T follicular helper cell (primary cell): ENCODE results near the gene GSTO2.

ENCODE experiments used
- DNase-seq: peaks from one replicate; pipeline ENCODE4 v3.0.0-alpha.2; 2020; ENCODE audit warnings: low read depth

The GSTO2 gene

DNA sequence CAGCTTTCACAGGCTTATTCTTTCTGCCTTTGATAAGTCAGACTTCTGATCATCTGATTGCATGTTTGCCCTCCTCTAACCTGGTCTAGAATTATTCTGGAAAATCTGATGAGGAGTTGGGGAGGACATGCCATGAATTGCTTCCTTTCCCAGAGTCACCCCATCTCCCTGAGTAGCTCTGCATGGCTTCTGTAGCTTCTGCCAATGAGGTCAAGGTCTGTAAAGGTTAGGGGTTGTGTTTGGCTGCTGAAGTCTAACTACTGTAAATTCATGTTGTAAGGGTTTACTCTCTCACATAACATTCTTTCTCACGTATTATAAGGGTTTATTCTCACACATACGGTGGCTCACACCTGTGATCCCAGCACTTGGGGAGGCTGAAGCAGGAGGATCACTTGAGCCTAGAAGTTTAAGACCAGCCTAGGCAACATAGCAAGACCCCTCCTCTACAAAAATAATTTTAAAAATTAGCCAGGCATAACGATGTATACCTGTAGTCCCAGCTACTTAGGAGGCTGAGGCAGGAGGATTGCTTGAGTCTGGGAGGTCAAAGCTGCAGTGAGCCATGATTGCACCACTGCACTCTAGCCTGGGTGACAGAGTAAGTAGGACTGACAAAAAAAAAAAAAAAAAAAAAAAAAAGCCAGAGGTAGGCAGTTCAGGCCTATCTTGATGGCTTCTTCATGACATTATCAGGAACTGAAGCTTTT lies 10.7 kb downstream of the GSTO2 start:
- no peak for DNase-seq

DNA sequence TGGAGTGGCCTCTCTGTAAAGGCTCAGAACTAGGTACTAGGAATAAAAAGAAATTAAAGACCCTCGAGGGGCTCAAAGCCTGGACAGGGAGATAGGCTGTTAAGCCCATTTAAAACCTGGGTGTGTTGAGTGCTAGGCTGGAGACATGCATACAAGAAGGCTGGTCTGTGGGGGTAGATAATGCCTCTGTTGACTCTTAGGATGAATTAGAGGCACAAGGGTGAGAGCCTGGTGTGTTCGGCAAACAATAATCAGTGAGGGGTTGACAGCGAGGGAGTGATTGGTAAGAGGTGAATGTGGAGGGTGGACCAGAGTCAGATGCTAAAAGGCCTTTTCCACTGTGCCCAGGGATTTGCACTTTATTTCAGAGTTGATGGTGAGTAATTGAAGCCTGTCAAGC lies 12.7 kb downstream of the GSTO2 start:
- no peak for DNase-seq

DNA sequence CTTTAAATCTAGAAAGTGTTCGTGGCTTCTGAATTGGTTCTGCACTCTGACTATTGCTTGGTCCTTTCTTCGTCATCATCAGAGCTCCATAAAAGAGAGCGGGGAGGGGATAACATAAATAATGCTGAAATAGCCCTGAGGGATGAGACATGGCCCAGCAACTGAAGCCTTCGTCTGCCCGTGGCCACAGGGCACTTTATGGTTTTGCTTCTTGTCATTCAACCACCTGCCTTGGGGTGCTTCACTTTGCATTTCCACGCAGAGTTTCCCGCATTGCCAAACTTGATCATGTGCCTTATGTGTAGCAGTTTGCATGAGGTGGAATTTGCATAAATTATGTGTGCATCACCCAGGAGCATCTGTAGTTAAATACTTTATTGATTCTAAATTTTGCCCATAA lies 15.9 kb downstream of the GSTO2 start:
- no peak for DNase-seq

DNA sequence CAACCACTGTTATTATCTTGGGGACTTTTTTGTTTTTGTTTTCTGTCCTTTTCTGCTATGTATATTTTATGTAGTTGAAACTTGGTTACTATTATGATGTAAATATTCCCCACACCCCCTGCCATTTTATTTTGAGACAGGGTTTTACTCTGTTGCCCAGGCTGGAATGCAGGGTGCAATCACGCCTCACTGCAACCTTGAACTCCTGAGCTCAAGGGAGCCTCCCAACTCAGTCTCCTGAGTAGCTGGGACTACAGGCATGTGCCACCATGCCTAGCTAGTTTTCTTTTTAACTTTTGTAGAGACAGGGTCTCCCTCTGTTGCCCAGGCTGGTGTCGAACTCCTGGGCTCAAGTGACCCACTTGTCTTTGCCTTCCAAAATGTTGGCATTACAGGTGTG lies 18.0 kb downstream of the GSTO2 start:
- DNase-seq = no peak

DNA sequence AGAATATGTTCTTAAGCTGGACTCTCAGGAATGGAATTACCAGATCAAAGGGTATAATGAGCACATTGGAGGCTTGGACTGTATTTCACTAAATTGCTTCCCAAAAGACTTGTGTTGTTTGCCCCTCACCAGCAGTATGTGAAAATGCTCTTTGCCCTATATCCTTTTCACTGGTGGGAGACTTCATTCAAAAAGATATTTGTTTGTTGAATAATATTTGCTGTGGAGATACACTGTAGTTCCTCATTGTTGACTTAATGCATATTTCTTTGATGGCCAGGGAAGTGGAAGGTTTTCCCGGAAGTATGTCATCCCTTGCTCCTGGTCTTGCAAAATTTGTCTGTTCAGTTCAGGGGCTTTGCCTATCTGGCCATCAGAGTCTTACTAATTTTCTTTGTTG lies 19.4 kb downstream of the GSTO2 start:
- no peak for DNase-seq

DNA sequence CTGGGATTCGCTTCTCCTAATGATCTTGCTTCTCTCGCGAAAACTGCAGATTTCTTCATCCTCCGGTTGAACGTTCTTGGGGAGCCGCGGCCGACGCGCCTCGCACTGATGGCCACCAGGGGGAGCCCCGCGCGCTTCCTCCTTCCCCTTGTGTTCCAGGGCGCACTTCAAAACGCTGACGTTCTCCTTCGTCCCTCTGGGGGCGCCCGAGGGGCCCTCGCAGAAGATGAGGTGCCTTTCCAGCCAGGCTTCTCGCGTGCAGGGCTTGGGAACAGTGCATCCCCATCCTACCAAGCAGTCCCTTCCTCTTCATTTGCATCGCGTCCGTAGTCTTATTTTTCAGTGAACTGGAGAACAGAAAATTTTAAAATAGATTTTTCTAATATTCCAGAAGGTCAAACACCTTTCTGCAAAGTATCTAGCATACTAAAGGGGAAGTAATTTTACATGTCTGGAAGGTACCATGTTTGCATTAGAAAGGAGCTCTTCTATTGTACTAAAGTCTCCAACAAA lies 22.5 kb downstream of the GSTO2 start:
- peak; percentile 79 for DNase-seq

DNA sequence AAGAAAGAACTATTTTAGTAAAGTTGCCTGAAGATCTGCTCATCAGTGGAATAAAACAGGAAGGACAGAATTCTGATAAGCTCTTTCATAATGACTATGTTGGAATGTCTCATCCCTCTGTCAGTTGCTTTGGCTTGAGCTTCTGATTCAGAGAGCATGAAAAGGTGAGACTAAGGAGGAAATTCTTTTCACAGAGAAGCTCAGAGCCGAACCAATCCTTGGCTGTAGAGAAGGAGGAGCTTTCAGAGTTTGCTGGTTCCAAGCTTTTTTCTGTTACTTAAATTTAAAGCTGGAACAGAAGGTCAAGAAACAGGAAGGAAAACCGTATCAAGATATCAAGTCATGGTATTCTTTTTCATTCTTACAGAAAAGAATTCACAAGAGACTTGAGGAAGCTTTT lies 24.0 kb downstream of the GSTO2 start:
- DNase-seq = no peak

DNA sequence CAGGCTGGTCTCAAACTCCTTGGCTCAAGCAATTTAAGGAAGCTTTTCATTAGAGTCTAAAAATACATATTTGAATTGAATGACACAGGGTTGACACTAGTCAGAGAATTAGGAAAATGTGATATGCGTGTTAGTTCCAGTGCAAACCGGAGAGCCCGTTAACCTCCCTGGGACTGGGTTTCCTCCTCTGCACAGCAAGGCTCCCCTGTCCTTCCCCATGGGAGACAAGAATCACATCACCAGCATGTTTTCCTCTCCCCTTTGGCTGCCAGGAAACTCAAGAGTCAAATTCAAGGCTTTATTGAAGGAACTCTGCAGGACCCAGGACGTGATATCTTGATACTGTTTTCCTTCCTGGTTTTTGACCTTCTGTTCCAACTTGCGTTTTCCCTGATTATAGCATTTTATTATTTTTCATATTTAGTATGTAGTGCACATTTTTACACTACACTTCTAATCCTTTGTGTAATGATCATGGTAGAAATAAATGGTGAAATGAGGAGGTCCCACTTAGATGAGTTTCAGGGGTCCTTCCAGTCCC lies 24.9 kb downstream of the GSTO2 start:
- DNase-seq = no peak

DNA sequence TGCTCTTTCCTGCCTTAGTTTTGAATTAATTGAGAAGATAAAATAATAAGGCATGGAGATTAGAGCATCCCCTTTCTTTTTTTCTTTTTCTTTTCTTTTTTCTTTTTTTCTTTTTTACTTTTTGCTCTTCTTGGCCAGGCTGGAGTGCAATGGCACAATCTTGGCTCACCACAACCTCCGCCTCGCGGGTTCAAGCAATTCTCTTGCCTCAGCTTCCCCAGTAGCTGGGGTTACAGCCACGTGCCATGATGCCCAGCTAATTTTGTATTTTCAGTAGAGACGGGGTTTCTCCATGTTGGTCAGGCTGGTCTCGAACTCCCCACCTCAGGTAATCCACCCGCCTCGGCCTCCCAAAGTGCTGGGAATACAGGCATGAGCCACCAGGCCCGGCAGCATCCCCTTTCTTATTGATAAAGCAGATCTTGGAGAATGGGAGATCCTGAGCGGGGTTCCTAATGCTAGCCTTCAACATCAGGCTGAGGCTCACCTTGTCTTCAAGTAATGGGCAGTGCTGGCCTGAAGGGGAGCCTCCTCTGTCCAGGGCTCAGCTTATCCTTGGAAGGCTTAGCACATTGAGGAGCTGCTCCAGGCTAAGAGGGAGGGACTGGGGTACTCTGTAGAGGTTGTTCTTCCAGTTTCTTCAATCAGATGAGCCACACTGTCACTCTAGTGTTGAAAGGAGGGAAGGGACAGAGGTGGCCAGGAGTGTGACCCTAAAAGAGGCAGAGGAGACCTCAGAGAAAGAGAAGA lies 27.9 kb downstream of the GSTO2 start:
- DNase-seq = no peak

DNA sequence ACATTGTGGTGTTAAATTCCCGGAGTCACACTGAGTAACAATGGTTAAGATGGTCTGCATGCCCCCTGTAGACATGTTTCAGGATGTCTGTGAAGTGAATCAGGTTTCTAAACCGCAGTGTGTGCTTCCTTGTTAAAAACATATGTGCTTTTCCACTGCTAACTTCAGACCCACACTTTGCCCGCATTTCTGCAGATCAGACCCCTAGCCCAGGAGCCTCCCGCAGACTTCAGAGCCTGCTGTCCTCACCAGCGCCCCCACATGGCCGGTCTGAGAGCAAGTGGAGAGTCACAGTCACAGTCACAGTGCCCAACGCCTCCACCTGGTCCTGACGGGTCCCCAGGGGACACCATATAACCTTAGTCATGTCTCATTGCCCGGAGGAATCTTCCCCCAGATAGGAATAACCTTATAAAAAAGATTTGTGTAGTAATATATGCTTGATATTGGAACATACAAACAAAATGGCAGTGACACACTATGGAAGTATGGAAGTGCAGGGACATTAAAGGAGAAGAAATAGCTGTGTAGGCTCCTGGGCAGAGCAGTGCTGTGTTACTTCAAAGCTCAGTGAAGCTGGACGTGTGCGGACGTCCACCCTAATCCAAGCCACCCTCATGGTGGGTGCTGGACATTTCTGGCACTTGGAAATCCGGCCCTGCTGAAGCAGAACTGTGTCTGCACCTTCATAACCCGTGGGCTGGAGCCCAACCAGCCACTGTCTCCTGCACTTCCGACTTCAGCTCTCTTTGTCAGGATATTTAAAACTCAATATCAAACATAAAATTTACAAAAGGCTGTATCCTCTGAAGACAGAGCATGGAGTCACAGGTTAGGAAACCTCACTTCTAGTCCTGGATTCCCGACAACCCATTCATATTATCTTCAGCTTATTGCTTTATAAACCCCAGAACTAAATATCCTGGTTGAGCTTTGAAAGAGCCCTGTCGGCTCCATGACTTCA lies 29.0 kb downstream of the GSTO2 start:
- DNase-seq = no peak

DNA sequence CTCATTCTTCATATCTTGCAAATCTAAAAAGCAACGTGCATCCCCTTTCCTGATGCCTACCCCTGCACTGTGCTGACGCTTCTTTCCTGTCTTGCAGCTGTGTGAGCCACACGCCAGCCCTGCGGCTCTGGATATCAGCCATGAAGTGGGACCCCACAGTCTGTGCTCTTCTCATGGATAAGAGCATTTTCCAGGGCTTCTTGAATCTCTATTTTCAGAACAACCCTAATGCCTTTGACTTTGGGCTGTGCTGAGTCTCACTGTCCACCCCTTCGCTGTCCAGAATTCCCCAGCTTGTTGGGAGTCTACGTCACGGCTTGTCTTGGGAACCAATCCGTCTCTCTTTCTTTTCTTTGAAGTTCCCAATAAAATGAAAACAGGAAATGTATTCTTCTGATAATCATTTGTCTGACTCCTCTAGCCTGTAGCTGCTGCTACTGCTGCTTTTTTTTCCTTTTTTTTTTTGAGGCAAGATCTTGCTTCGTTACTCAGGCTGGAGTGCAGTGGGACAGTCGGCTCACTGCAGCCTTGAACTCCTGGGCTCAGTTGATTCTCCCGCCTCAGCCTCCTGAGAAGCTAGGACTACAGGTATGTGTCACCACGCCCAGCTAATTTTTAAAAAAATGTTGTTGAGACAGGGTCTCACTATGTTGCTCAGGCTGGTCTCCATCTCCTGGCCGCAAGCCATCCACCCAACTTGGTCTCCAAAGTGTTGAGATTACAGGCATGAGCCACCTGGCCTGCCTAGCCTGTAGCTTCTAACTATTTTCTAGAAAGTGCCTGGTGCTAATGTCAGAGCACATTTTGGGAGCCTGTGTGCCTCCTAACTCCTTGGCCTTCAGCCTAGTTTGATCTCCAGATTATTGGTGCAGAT lies 30.3 kb downstream of the GSTO2 start:
- DNase-seq = no peak

DNA sequence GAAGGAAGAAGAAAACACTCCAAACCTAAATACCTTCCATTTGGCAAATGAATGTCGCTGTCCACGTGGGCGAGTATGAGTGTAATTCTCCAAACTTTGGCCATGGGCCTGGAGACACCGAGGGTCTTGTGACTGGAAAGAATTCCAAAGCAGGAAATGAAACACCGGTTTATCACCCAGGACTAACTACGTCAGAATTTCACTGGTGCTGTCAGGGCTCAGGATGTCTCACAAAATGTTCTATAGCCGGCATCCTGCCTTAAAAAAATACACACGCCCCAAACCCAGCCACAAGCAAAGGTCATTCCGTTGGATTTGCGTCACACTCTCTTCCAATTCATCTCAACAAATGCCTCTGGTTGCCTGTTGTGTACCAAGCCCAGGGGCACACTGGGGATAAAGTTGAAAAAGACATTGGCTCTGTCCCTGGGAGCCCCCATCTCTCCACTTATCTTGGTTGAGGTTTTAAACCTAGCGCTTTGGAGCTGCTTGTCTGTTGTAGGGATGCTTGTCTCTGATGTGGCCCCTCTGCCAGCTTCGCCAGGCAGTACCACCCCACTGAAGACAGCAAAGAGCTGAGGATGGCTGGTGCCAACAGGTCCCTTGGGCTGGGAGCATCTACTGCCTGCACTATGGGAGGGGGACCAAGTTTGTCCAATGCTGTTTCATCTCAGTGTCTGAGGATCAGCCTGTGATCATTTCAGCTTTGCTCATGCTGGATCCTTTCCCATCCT lies 31.2 kb downstream of the GSTO2 start:
- no peak for DNase-seq

DNA sequence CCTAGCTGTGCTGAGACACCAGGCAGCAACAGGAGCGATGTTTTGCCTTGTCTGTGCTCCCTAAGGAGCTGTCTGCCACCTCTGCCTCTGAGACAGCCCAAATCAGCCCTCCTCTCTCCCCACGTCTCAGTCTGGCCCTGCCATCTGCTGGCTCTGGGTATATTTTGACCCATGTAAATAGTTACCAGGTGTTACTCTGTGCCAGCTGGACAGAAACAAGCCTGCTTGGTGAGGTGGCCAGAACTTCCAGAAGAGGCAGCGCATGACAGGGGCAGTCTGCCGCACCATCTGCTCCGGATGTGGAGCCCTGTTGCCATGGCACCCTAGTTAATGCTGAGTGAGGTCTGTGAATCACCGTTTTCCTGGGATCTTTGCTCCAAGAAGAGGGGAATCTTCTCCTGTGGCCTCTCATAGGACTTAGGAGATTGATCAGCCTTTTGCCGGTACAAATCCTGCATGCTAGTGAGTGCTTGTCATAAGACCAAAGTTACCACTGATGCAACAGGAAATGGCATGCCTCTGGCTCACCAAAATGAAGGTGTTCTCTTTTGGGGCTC lies 31.8 kb downstream of the GSTO2 start:
- DNase-seq = no peak

DNA sequence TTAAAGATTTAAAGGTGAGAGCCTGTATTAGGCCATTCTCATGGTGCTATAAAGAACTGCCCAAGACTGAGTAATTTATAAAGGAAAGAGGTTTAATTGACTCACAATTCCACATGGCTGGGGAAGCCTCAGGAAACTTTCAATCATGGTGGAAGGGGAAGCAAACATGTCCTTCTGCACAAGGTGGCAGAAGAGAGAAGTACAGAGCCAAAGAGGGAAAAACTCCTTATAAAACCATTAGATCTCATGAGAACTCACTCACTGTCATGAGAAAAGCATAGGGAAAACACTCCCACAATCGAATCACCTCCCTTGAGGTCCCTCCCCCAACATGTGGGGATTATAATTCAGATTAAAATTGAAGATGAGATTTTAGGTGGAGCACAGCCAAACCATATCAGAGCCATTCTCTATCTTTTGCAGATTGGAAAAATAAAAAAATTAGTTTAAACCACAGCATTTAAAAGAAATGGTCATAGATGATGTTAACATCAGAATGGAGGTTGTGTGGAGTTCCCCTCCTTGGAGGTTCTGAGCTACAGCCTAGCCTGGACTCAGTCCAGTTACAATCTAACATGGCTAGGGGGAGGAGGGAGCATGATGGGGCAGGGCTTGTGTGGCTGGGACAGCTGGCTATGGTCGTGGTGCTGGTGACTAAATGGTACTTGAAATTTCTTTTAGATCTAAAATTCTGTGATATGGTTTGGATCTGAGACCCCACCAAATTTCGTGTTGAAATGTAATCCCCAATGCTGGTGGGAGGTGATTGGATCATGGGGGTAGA lies 33.1 kb downstream of the GSTO2 start:
- DNase-seq = no peak

DNA sequence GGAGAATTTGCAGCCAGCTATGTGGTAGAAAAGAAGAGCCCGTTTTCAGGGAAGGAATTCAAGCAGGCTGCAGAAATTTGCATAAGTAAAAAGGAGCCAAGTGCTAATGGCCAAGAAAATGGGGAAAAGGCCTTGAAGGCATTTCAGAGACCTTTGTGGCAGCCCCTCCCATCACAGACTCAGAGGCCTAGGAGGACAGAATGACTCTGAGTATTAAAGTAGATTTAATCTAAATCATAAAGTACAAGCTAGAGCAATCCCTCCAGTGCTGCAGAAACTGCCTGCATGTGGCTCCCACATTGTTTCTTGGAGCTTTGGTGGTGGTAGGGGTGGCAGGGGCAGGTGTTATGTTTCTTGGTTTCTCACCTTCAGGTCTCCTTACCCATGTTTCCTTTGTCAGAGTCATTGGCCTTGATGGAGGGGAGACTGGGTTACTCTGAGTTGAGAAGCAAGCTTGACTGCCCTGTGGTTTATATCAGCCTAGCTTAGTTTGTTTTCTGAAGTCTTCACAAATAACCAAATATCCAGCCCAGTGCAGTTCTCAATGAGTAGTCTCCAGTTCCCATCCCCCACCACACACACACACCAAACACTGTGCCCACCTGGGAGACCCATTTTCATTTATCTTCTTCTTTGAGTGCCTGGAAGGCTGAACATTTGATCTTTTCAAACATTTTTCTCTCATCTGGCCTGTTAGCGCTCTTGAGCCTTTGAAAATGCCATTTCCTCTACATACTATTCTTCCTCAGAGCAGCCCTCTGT lies 34.8 kb downstream of the GSTO2 start:
- no peak for DNase-seq

DNA sequence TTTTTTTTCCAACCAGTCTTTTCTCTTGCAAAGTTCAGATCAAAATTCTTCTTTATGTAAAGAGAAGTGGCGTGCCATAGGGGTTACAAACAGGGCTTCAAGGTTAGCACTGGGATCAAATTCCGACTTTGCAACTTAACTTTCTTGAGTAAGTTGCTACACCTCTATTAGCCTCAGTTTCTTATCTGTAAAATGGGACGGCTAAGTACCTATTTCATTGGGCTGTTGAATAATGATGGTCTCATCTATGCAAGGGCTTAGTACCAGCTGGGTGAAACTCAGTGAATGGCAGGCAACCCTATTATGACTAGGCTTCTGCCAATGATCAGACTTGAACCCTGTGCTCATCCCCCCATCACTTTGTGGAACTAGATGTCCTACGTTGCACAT lies 35.4 kb downstream of the GSTO2 start:
- no peak for DNase-seq

DNA sequence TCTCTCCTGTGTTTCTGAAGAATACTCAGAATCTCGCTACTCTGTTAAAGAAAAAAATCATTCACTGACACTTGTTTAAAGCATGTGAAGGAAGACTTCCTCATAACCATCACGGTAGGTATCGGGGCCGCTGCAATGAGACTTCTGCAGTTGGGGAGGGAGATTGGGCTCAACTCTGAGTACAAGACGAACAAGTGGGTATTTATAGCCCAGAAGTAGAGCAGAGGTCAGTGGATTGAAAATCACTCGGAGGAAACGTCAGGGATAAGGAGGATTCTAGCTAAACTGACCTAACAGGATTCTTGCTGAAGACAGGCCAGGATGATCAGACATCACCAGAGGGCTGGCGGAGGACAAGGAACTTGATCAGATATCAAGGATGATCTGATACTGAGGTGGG lies 35.9 kb downstream of the GSTO2 start:
- no peak for DNase-seq

DNA sequence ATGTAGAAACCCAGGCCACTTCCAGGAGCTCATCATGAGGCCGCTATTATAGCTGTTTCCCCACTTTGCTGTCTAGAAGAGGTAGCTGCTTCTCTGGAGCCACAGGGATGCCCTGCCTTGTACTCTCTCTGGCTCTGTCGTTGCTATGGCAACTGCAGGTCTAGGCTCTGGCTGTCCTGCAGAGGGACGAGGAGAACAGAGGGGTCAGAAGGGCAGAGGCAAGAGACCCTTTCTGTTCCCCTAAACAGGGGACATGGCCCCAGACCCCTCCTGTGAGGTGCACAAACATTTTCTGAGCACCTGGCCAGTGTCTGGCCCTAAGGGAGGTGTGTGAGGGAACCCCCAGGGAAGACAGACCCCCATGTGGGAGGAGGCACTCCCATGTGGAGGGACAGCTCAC lies 37.9 kb downstream of the GSTO2 start:
- no peak for DNase-seq
